Sigmoid colon (tissue), 7 donors: ENCODE results near the gene CALY. TPM values are rescaled to one million over a fixed set of nuclear protein-coding genes. Genes with fewer than 3 reads are reported as not detected.

ENCODE experiments used
- DNase-seq: peaks from one replicate; pipeline ENCODE4 v3.0.0-alpha.2; 2019
- H3K27ac ChIP-seq, 4 donors: fragments of 200-600 bp; sonication (generic); one replicate each; pipeline ENCODE4 v1.5.1; 2016 to 2019; ENCODE audit warnings: mild to moderate bottlenecking in 1 of 4
- H3K27me3 ChIP-seq, 3 donors: fragments of 200-600 bp; sonication (generic); one replicate each; pipeline ENCODE4 v1.5.1; 2019; ENCODE audit warnings: mild to moderate bottlenecking in 1 of 3
- H3K36me3 ChIP-seq, 4 donors: fragments of 200-600 bp; sonication (generic); one replicate each; pipeline ENCODE4 v1.5.1; 2016 to 2019
- H3K4me1 ChIP-seq, 4 donors: fragments of 200-600 bp; sonication (generic); one replicate each; pipeline ENCODE4 v1.5.1; 2017 to 2019
- H3K4me3 ChIP-seq, 4 donors: fragments of 200-600 bp; sonication (generic); one replicate each; pipeline ENCODE4 v1.5.1; 2017 to 2019; ENCODE audit warnings: mild to moderate bottlenecking in 2 of 4, moderate library complexity in 1 of 4
- H3K9me3 ChIP-seq, 4 donors: fragments of 200-600 bp in 3 of 4; sonication (generic) in 3 of 4; one replicate each; pipeline versions ENCODE4 v1.5.1 to v1.6.1; 2013 to 2019
- CTCF ChIP-seq, 4 experiments: fragments of 450-650 bp in 3 of 4; fragments of 200-600 bp in 1 of 4; IDR thresholded peaks; one replicate each; pipeline ENCODE4 v1.5.1; 2016 to 2019; ENCODE audit warnings: antibody characterized with exemption in 4 of 4, mild to moderate bottlenecking in 3 of 4, moderate library complexity in 2 of 4
- EP300 ChIP-seq, 4 donors: sonication (generic); formaldehyde crosslinking; IDR thresholded peaks; one replicate each; pipeline ENCODE4 v1.6.1; 2017; ENCODE audit warnings: antibody characterized with exemption in 4 of 4
- POLR2A ChIP-seq, 2 donors: fragments of 450-650 bp; IDR thresholded peaks; one replicate each; pipeline ENCODE4 v1.6.1; 2016; ENCODE audit warnings: antibody characterized with exemption in 2 of 2, mild to moderate bottlenecking in 2 of 2, moderate library complexity in 2 of 2
- POLR2AphosphoS5 ChIP-seq, 4 donors: sonication (generic); formaldehyde crosslinking; IDR thresholded peaks; one replicate each; pipeline ENCODE4 v1.6.1; 2017; ENCODE audit warnings: antibody characterized with exemption in 4 of 4
- WGBS, 2 donors: extraction: QIAGEN DNeasy Blood & Tissue Kit; methylation state at CpG; one replicate each; pipeline ENCODE4 v1.1.7; 2013; 5-methylcytosine and 5-hydroxymethylcytosine counted together
- intact Hi-C: fragments of 100-400 bp; cut with DNase I; formaldehyde crosslinking; loops from one replicate; pipeline ENCODE4 v1.15.1; 2023
- polyA plus RNA-seq, 3 donors: library from polyadenylated mRNA; stranded (reverse); fragments of 200-250 nt; gene quantifications; one replicate each; pipeline ENCODE4 v1.2.3, GENCODE V29; 2013
- total RNA-seq, 4 donors: library from RNA; depleted of rRNA; stranded (reverse); fragments of >200 nt; gene quantifications; one replicate each; pipeline ENCODE4 v1.1.0, GENCODE V29; 2016
- donor health status: healthy with polysubstance abuse.
- donor health status: Bipolar disorder and iron deficiency.
- donor health status: healthy.

Gene CALY
- total and polyA plus RNA-seq, 7 donors = 1.3 to 6.8 (median 5.0) TPM; not detected in 2

DNA sequence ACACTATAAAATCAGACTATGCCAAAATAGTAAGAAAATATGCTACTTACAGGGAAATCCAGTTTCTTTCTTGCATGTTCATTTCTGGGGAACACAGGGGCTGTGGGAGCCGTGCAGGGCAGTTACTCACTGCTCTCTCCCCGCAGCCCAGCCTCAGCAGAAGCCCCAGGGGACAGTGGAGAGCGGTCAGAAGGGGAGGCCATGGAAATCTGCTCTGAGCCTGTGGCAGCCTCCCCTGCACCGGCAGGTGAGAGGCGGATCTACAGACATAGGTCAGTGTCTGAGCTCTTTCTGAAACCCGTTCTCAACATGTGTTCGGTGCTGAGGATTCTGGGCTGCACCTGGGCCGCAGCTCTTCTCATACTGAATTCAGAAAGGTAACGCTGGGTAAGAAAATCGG, 25.1 kb downstream of the CALY start:
- intact Hi-C loops = no loop called here
- Histone ChIP-seq H3K4me1 (peaks cover 0 to 39% (median 36%) of the 10 kb centered on the region in 4 donors), H3K4me3 (no peak overlapping the region), H3K27me3 (no peaks in the 10 kb centered on the region), H3K9me3 (no peaks in the 10 kb centered on the region), H3K36me3 (peaks cover 0 to 34% (median 13%) of the 10 kb centered on the region in 4 donors), H3K27ac (no peak overlapping the region)
- TF ChIP-seq EP300 (IDR thresholded peaks at IDR 0.05) = no peak
- DNase-seq = no peak
- 94% methylated on average over 10 of the region's 10 CpGs for WGBS, 2 donors

GRCh38 chr10:133310789-133311188, 25.9 kb downstream of the CALY start:
- Histone ChIP-seq H3K27ac (no peak overlapping the region), H3K36me3 (peaks cover 0 to 34% (median 13%) of the 10 kb centered on the region in 4 donors), H3K4me3 (no peak overlapping the region), H3K9me3 (no peaks in the 10 kb centered on the region), H3K4me1 (peaks cover 0 to 47% (median 44%) of the 10 kb centered on the region in 4 donors), H3K27me3 (no peaks in the 10 kb centered on the region)
- no peak for DNase-seq
- intact Hi-C loops = no loop called here
- TF ChIP-seq POLR2AphosphoS5 (IDR thresholded peaks at IDR 0.05) (no peak), CTCF (IDR thresholded peaks at IDR 0.05) (no peak), EP300 (IDR thresholded peaks at IDR 0.05) (no peak), POLR2A (IDR thresholded peaks at IDR 0.05) (no peak)
- WGBS, 2 donors = 97% methylated on average over 8 of the region's 8 CpGs

DNA sequence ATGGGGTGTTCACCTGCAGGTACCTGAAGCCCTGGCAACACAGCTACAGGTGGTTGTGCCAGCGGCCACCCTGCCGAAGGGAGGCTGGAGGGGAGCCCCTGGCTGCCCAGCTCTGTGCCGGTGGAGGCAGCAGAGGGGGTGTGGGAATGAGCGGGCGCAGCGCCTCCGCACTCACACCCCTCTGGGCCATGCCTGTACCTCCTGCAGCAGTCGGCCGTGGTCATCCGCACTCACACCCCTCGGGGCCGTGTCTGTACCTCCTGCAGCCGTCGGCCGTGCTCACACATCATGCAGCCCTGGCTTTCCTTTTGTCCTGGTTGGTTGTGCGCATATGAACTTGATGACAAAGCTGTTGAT, 26.3 kb downstream of the CALY start:
- 96 to 98% methylated on average over 16 of the region's 16 CpGs for WGBS, 2 donors
- TF ChIP-seq POLR2A (IDR thresholded peaks at IDR 0.05) = no peak
- TF ChIP-seq EP300 (IDR thresholded peaks at IDR 0.05) = no peak
- TF ChIP-seq CTCF (IDR thresholded peaks at IDR 0.05) = no peak
- TF ChIP-seq POLR2AphosphoS5 (IDR thresholded peaks at IDR 0.05) = no peak
- intact Hi-C loops = no loop called here

GRCh38 chr10:133309720-133310398, 26.8 kb downstream of the CALY start:
- no peak for TF ChIP-seq EP300 (IDR thresholded peaks at IDR 0.05)
- TF ChIP-seq POLR2A (IDR thresholded peaks at IDR 0.05) = no peak
- Histone ChIP-seq H3K27me3 (no peaks in the 10 kb centered on the region), H3K4me1 (peaks cover 0 to 51% (median 46%) of the 10 kb centered on the region in 4 donors), H3K27ac (peak overlapping the region; percentile 86 to 97 (median 94)), H3K4me3 (peak overlapping the region in 1 of 4 donors; percentile 60), H3K36me3 (peaks cover 0 to 34% (median 13%) of the 10 kb centered on the region in 4 donors), H3K9me3 (no peaks in the 10 kb centered on the region)
- 33 to 81% methylated on average over 33 of the region's 33 CpGs for WGBS, 2 donors
- intact Hi-C loops = loop anchor here (10.0 kb wide), 1 partner anchor 975 kb away; the partner anchor contains the start of gene LRRC27
- no peak for DNase-seq

More for the DNA sequence above, 26.3 kb downstream of the CALY start:
- no peak for DNase-seq
- peaks cover 0 to 51% (median 47%) of the 10 kb centered on the region in 4 donors for H3K4me1 ChIP-seq
- no peaks in the 10 kb centered on the region for H3K27me3 ChIP-seq
- H3K9me3 ChIP-seq = no peaks in the 10 kb centered on the region
- peaks cover 0 to 34% (median 13%) of the 10 kb centered on the region in 4 donors for H3K36me3 ChIP-seq
- H3K4me3 ChIP-seq = no peak overlapping the region
- no peak overlapping the region for H3K27ac ChIP-seq

DNA sequence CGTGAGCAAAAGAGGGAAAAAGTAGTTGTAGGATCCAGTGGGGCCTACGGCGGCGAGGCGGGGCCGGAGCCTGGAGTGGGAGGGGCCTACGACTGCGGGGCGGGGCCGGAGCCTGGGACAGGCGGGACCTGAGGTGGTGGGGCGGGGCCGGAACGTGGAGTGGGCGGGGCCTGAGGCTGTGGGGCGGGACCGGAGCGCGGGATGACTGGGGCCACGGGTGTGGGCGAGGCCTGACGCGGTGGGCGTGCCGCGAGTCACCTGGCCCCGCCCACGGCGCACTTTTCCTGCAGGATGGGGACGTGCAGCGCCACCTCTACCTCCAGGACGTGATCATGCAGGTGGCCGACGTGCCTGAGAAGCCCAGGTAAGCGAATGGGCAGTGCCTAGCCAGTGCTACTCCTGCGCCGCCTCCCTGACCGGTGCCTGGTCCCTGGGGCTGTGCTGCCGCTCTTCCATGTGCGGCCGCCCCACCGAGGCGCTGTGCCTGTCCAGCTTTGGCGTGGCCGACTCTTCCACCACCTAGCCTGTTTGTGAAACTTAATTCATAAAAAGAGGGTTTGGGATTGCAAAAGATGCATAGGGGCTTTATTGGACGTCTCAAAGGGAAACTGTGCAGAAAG, 27.5 kb downstream of the CALY start:
- Histone ChIP-seq H3K27me3 (no peaks in the 10 kb centered on the region), H3K4me1 (peaks cover 0 to 50% (median 41%) of the 10 kb centered on the region in 4 donors), H3K36me3 (peaks cover 0 to 34% (median 13%) of the 10 kb centered on the region in 4 donors), H3K9me3 (no peaks in the 10 kb centered on the region), H3K27ac (peak overlapping the region; percentile 86 to 97 (median 94)), H3K4me3 (peak overlapping the region; percentile 60 to 99 (median 96))
- WGBS, 2 donors = 6 to 25% methylated on average over 46 of the region's 46 CpGs
- TF ChIP-seq EP300 (IDR thresholded peaks at IDR 0.05) = no peak
- no peak for TF ChIP-seq POLR2A (IDR thresholded peaks at IDR 0.05)
- no peak for TF ChIP-seq CTCF (IDR thresholded peaks at IDR 0.05)
- intact Hi-C loops = loop anchor here (10.0 kb wide), 1 partner anchor 974 kb away; the partner anchor contains the start of gene LRRC27
- DNase-seq = peak; percentile 96
